HG03558 (cell line): Measurements from ENCODE around the gene GPR158.

Experiments
- ATAC-seq: cut with Tn5 transposase; IDR thresholded peaks from one replicate; pipeline ENCODE4 v1.9.1; 2021; ENCODE audit warnings: moderate number of reproducible peaks; ENCODE audit not compliant: unreplicated experiment; ENCODE audit errors: extremely low read depth

Gene GPR158

GRCh38 chr10:25493122-25493893 lies 318.5 kb downstream of the GPR158 start:
- ATAC-seq, result no peak

DNA sequence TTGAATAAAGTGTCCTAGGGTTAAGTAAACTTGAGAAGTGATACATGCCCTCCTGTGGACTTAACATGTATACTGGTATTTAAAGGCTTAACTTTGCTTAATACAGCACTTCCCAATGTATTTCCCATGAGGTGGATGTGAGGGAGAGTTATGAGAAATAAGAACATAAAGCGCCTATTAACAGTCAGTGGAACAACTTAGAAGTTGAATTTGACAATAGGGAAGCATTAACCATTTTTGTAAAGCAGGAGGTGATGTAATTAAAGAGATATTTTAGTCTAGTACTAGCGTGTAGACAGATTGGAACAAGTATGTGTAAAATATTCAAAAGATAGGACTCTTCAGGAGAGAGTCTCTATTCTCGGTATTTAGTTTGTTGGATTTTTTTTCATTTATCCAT lies 322.4 kb downstream of the GPR158 start:
- no peak for ATAC-seq

DNA sequence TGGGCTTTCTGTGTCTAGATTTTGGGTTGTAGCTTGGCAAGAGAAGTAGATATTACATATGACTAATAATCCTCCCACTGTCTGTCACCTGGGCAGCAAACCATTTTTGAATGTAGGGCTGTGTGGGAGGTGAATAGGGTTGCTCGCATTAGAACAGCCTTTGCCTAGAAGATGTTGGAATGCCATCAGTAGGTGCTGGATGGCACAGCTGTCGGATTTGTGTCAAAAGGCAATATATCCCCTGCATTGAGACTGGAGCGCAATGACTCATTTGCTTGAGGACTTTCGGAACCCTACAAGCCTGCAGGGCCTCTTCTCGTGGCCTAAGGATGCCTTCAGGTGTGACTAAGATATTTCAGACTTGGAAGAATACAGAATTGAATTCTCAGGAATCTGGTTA lies 323.8 kb downstream of the GPR158 start:
- ATAC-seq, result no peak

DNA sequence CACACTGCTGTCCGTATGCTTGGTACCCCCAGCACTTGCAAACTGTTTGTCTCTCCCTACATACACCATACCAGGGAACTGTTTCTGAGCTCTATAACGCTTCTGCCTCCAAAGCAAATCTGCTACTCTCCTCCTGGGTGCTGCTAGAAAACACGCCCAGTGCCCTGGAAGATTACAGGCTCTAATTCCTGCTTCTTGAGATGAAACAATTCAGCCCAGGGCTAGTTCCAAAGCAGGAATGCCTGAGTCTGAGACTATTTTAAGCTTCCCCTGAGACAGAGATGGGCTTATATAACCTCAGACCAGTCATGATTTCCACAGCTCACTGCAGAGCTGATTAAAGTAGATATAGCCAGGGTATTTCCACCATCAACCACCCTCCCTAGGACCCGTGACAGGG lies 327.1 kb downstream of the GPR158 start:
- ATAC-seq, result no peak

GRCh38 chr10:25502453-25502852 lies 327.7 kb downstream of the GPR158 start:
- no peak for ATAC-seq

DNA sequence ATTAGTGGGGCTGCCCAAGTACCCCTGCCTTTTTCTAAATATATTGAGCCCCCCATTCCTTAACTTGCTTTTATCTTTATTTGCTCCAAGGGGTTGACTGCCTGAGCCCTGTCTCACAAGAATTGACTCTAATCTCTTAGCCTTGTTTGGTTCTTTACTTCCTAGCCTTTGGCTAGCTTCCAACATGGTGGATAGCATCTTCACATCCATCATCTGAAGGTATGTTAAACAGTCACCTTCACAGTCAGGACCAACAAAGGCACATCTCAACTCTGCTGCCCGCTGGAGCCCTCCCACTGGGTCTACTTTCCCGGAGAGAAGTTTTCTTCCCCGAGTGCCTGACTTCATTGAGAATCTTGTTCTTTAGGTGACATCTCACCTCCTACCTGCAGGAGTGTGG lies 329.5 kb downstream of the GPR158 start:
- no peak for ATAC-seq

- ATAC-seq, result no peak
Measured at GRCh38 chr10:25504838-25505237, 330.0 kb downstream of the GPR158 start.

- no peak for ATAC-seq
Measured at GRCh38 chr10:25505466-25505865, 330.7 kb downstream of the GPR158 start.

DNA sequence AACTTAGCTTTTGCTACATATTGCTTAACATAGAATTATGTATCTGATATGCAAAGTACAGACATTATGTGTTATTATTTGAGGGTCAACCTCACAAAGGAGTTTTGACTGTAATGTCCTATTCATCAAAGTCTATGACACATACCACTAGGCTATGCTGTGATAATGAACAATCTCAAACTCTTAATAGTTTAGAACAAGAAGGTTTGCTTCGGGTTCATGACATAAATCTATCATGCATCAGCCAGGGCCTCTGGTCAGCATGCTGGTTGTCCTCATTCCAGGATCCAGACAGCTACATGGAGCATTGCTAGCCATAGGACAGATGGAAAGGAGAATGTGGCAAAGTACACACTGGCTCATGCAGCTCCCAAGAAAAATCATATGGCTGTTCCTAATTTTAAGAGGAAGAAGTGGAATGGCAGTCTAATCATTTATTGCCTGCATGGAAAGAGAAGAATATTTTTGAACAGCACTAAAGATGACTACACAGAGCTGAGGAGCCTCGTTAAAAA lies 332.1 kb downstream of the GPR158 start:
- no peak for ATAC-seq

- ATAC-seq, result no peak
Measured at GRCh38 chr10:25508112-25508815, 333.5 kb downstream of the GPR158 start.

DNA sequence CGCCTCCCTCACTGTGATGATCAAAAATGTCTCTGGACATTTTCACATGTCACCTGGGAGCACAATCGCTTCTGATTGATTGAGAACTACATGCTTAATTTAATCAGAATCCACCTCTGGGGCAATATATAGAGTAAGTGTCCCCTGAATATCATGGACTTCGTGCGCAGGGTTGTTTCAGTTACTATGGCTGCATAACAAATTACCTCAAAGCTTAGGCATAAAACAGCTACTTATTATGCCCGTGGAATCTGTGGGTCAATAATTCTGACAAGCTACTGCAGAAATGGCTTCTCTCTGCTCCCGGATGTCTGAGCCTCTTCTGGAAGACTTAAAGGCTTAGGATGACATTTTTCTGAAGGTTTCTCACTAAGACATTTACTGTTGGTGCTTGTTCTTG lies 334.4 kb downstream of the GPR158 start:
- no peak for ATAC-seq

DNA sequence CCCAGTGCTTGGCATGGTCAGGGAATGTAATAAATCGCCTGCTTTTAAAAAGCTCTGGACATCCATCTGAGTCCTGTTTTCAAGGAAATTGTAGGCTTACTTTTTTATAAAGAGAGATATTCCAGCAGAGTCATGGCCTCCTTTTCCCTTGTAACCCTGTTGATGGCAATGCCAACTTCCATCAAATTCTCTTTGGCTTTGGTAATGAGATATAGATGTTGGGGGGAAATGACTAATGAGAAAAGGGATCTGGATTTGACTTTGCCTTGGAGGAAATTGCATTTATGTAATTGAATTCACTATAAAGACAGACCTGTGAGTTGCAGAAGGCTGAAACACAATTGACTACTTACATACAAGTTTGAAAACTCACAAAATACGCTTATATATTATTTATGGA lies 347.5 kb downstream of the GPR158 start:
- no peak for ATAC-seq

GRCh38 chr10:25522946-25523608 lies 348.3 kb downstream of the GPR158 start:
- ATAC-seq, result no peak

DNA sequence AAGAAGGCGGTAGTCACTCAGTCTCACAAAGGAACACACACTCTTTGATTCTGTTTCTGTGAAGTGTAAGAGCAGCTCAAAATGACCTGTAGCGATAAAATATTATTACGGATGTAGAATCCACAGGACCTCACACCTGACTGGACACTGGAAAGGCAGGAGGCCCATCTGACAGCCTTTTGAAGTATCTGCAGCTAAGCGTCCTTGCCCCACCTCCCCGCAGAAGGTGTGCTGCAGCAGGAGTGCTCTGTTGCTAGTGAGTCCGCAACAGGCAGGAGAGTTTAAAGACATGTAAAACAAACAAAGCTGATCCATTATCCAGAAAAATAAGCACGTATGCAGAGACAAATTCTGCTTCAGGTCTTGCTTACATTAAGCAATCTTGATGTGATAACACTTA lies 355.5 kb downstream of the GPR158 start:
- ATAC-seq, result no peak

- no peak for ATAC-seq
Measured at GRCh38 chr10:25531457-25532061, 356.8 kb downstream of the GPR158 start.

- no peak for ATAC-seq
Measured at GRCh38 chr10:25532213-25532612, 357.4 kb downstream of the GPR158 start.

GRCh38 chr10:25536027-25536426 lies 361.2 kb downstream of the GPR158 start:
- no peak for ATAC-seq

DNA sequence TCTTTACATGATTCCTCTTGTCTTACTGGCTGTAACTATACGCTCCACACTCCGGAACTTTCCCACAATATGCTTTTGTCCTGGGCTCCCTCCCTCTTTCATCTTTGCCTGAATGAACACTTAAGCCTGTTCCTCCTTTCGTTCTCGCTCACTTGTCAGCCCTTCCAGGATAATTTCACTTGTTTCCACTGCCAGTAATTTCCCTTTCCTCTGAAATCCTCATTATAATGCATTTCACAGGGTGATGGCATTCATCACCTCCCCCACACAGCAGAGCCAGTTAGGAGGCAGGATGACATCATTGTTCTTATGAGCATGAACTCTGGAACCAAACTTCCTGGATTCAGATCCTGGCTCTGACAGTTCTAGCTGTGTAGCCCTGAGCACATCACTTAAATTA lies 372.6 kb downstream of the GPR158 start:
- ATAC-seq, result no peak

DNA sequence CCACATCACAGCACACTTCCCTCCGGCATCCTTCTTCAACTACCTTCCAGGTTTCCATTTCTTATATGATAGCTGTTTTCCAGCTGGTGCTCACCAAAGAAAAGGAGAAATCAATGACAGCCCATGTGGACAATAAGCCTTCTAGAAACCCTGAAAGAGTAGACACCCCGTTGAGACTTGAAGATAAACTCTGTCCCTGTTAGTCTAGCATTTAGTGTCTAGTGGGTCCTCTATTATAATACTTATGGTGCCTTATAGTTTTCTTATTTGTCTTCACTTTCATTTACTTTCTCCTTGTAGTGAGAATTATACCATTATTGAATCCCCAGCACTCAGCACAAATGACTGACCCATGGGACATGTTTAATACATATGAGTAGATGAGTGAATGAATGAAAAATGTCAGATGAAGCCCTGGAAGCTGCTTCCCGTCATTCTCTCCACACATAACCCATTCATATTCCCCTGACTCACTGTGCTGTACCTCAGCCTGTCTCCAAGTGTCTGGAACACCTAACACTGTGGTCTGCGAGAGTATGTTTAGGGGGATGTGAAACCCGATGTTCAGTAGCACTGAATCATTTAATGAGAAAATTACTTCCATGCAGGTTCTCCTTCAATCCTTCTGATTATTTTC lies 377.6 kb downstream of the GPR158 start:
- no peak for ATAC-seq

DNA sequence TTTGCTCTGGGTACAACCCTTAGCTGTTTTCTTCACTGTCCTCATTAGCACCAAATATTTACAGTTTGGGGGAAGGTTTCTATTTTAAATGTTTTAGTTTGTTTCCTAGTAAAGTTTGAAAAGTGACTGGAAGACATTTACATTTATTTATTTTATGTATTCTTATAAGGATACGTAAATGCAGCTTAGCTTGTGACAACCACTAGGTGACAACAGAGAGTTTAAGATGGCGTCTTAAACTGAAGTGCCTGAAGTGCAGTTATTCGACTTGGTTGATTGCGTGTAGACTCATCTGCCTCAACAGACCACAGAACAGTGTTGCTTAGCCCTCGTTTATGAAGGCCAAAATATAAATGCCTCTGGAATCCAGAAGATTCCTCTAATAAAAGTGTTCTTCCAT lies 381.1 kb downstream of the GPR158 start:
- no peak for ATAC-seq
